Esophagus muscularis mucosa (tissue), 4 donors: ENCODE data around the gene EBF3. TPM values are rescaled to one million over a fixed set of nuclear protein-coding genes. Genes with fewer than 3 reads are reported as not detected.

Experiments used
- DNase-seq: peaks from one replicate; pipeline ENCODE4 v3.0.0-alpha.2; 2017; ENCODE audit errors: extremely low spot score
- H3K27ac ChIP-seq, 4 donors: fragments of 200-600 bp; sonication (generic); replicated peaks in 1 of 4; 1 replicate in 3 of 4; 2 replicates in 1 of 4; pipeline ENCODE4 v1.5.1; 2016 to 2019; ENCODE audit warnings: mild to moderate bottlenecking in 1 of 4
- H3K27me3 ChIP-seq, 4 donors: fragments of 200-600 bp; sonication (generic); one replicate each; pipeline versions ENCODE4 v1.5.1 to v1.6.0; 2016 to 2019
- H3K36me3 ChIP-seq, 4 donors: fragments of 200-600 bp; sonication (generic); one replicate each; pipeline ENCODE4 v1.5.1; 2016 to 2019
- H3K4me1 ChIP-seq, 4 donors: fragments of 200-600 bp; sonication (generic); one replicate each; pipeline ENCODE4 v1.5.1; 2016 to 2019
- H3K4me3 ChIP-seq, 4 donors: fragments of 200-600 bp; sonication (generic); 1 replicate in 2 of 4; 2 replicates in 2 of 4; pipeline ENCODE4 v1.5.1; 2016 to 2019; ENCODE audit warnings: mild to moderate bottlenecking in 4 of 4, moderate library complexity in 1 of 4
- H3K9me3 ChIP-seq, 4 donors: fragments of 200-600 bp; sonication (generic); 1 replicate in 3 of 4; 2 replicates in 1 of 4; pipeline ENCODE4 v1.5.1; 2016 to 2019
- EP300 ChIP-seq: sonication (generic); formaldehyde crosslinking; IDR thresholded peaks from one replicate; pipeline ENCODE4 v1.6.1; 2017; ENCODE audit warnings: antibody characterized with exemption
- POLR2A ChIP-seq: fragments of 450-650 bp; IDR thresholded peaks from one replicate; pipeline ENCODE4 v1.6.1; 2017; ENCODE audit warnings: antibody characterized with exemption, moderate library complexity, mild to moderate bottlenecking, low read depth
- POLR2AphosphoS5 ChIP-seq, 2 donors: sonication (generic); formaldehyde crosslinking; IDR thresholded peaks; one replicate each; pipeline ENCODE4 v1.6.1; 2017; ENCODE audit warnings: antibody characterized with exemption in 2 of 2
- WGBS: methylation state at CpG from one replicate; pipeline ENCODE4 v1.1.5; 2018; 5-methylcytosine and 5-hydroxymethylcytosine counted together
- intact Hi-C: fragments of 100-400 bp; cut with DNase I; formaldehyde crosslinking; loops from one replicate; pipeline ENCODE4 v1.15.1; 2023
- total RNA-seq, 4 donors: library from RNA; depleted of rRNA; stranded (reverse); fragments of >200 nt; gene quantifications; one replicate each; pipeline versions ENCODE4 v1.1.0 to v1.2.1, GENCODE V29; 2016
- TF ChIP-seq, protein P1 (sequence below), 3 experiments: fragments of 200-600 bp in 2 of 3; fragments of 450-650 bp in 1 of 3; sonication (generic) in 2 of 3; IDR thresholded peaks; one replicate each; pipeline ENCODE4 v1.5.1; 2017 to 2019; ENCODE audit warnings: antibody characterized with exemption in 3 of 3, mild to moderate bottlenecking in 2 of 3, moderate library complexity in 1 of 3

EBF3 gene
- total RNA-seq, 4 donors from 2014 or later: 2.9 to 7.3 (median 5.2) TPM

DNA sequence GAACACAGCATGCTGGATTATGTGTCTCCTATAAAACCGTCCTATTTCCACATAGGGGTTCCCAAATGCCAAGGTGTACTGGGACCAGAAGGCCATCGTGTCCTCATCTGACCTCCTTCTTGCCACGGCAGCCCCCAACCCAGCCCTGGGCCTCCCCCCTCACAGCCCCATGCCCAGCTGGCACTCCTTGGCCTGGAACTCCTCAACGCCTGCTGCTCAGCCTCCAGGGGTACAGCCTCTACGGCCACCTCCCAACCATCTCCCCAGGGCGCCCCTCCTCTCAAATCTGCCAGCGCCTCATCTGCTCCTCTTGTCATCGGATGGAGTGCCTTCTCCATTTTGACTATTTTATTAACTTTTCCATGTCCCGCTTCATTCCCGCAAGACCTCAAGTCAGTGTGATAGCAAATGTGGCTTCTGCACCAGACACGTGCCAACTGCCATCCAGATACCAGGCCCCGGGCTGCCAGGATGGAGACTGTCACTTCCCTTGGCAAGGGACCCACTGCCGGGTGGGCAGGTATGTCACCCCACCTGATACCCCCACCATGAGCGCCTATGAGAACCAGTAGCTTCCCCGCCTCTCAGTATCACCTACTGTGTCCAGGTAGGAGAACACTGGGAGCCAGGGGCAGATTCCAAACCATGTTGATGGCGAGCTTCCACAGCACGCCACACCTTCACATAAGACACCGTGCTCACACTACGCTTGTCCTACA lies 106.7 kb downstream of the EBF3 start:
- peaks cover 0 to 15% (median 3%) of the 10 kb centered on the region in 4 donors for H3K9me3 ChIP-seq
- H3K4me3 ChIP-seq: no peak overlapping the region
- no peak for TF ChIP-seq EP300
- TF ChIP-seq POLR2A: no peak
- TF ChIP-seq, protein P1, sequence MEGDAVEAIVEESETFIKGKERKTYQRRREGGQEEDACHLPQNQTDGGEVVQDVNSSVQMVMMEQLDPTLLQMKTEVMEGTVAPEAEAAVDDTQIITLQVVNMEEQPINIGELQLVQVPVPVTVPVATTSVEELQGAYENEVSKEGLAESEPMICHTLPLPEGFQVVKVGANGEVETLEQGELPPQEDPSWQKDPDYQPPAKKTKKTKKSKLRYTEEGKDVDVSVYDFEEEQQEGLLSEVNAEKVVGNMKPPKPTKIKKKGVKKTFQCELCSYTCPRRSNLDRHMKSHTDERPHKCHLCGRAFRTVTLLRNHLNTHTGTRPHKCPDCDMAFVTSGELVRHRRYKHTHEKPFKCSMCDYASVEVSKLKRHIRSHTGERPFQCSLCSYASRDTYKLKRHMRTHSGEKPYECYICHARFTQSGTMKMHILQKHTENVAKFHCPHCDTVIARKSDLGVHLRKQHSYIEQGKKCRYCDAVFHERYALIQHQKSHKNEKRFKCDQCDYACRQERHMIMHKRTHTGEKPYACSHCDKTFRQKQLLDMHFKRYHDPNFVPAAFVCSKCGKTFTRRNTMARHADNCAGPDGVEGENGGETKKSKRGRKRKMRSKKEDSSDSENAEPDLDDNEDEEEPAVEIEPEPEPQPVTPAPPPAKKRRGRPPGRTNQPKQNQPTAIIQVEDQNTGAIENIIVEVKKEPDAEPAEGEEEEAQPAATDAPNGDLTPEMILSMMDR (IDR thresholded peaks at IDR 0.05): no peak
- TF ChIP-seq POLR2AphosphoS5 (IDR thresholded peaks at IDR 0.05): no peak
- H3K36me3 ChIP-seq: peaks cover 0 to 44% (median 0%) of the 10 kb centered on the region in 4 donors
- intact Hi-C loops: no loop called here
- DNase-seq: no peak
- peaks cover 0 to 50% (median 4%) of the 10 kb centered on the region in 4 donors for H3K27me3 ChIP-seq
- H3K27ac ChIP-seq: no peak overlapping the region
- 94% methylated on average over 19 of the region's 19 CpGs for WGBS
- H3K4me1 ChIP-seq: peaks cover 0 to 7% (median 0%) of the 10 kb centered on the region in 4 donors

DNA sequence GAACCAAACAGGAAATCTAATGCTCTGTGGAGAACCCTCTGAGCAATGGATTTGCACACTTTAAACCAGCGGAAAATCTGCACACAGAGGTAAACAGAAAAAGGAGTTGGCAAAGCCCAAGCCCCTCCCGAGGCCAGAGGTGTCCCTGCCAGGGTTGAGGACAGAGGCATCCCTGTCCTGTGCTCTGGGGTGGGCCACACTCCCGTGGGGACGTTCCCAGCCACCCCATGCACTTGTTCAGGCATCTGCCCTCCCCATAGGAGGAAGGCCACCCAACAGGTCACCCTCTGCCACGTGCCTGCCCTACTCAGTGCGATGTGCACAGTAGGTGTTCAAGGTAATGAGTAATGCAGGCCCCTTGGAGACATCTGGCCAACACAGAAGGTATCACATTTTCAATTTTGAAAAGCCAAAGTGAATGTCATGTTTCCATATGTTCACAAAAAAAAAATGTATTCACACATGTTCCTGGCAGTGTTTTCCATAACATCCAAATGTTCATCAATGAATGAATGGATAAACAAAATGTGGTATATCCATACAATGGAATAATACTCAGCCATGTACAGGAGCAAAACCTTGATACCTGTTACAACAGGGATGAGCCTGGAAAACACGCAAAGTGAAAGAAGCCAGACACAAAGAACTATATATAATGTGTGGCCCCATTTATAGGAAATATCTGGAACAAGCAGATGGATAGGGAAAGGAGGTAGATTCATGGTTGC lies 108.1 kb downstream of the EBF3 start:
- Histone ChIP-seq H3K27me3 (peaks cover 0 to 58% (median 4%) of the 10 kb centered on the region in 4 donors), H3K27ac (no peak overlapping the region), H3K4me3 (no peak overlapping the region), H3K9me3 (peaks cover 0 to 15% (median 3%) of the 10 kb centered on the region in 4 donors), H3K4me1 (peaks cover 0 to 7% (median 0%) of the 10 kb centered on the region in 4 donors), H3K36me3 (peaks cover 0 to 36% (median 0%) of the 10 kb centered on the region in 4 donors)
- DNase-seq: no peak
- WGBS: 83% methylated on average over 7 of the region's 7 CpGs
- intact Hi-C loops: no loop called here
- TF ChIP-seq POLR2A (no peak), POLR2AphosphoS5 (IDR thresholded peaks at IDR 0.05) (no peak), EP300 (no peak)
- TF ChIP-seq, protein P1 (IDR thresholded peaks at IDR 0.05): no peak

DNA sequence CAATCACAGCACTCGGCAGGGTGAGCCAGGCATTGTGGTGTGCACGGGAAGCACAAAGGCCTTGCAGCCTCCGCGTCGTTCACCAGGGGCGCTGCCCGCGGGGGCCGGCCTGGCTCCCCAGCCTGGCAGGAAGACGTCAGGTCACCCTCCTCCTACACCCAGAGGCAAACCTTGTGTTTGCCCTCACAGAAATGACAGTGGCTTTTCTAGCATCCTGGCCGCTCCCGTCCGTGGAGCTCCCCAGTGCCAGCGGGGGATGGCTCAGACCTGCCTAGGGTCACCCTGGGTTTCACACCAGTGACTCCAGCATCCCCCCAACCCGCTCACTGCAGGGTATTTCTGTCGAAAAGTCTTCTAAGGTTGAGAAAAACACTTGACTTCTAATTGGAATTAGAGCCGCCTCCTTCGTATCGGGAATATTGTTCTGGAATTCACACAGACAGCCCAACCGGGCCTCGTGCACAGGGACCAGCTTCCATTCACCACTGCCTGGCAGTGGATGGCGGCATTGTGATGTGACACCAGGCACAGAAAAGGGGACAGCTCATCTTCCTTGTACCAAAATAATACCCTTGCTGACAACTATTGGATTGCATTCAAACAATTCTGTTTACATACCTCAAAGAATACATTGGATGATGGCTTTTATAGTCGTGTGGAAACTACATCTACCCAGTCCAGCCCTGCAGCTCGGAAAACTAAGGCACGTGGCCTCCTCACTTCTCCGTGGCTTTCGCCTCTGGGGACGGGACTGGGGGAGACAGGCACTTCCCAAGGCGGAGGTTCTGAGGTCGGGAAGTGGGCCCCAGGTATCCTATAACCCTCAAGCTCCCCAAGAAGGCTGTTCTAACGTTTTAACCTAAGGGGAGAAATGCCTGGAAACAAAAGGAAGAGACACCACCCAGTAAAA lies 109.0 kb downstream of the EBF3 start:
- intact Hi-C loops: no loop called here

DNA sequence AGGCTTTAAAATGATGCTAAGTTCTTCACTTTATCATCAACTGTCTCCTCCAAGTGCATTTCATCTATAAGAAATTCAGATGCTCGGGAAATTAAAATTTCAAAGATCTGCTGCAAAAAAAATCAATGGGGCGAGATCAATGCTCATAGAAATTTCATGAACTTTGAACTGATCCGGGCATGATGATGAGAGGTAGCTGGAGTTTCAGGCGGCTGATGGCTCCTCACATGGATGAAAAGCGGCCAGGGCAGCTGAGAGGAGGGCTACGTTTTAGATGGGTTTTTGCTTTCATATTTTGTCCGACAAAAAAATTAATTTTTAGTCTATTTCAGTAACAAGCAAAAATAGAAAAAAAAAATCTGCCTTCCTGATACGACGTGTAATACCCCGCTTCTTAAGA lies 109.9 kb downstream of the EBF3 start:
- intact Hi-C loops: no loop called here
- Histone ChIP-seq H3K36me3 (peaks cover 0 to 25% (median 0%) of the 10 kb centered on the region in 4 donors), H3K27ac (no peak overlapping the region), H3K4me1 (peaks cover 0 to 7% (median 0%) of the 10 kb centered on the region in 4 donors), H3K4me3 (no peak overlapping the region), H3K9me3 (peaks cover 0 to 15% (median 3%) of the 10 kb centered on the region in 4 donors), H3K27me3 (peaks cover 0 to 58% (median 4%) of the 10 kb centered on the region in 4 donors)
- WGBS: 86% methylated on average over 10 of the region's 10 CpGs
- DNase-seq: no peak
- TF ChIP-seq EP300 (no peak), POLR2AphosphoS5 (IDR thresholded peaks at IDR 0.05) (no peak), POLR2A (no peak)
- TF ChIP-seq, protein P1 (IDR thresholded peaks at IDR 0.05): no peak

More for the DNA sequence above, 109.0 kb downstream of the EBF3 start:
- 88% methylated on average over 28 of the region's 31 CpGs for WGBS
- peaks cover 0 to 15% (median 3%) of the 10 kb centered on the region in 4 donors for H3K9me3 ChIP-seq
- H3K4me1 ChIP-seq: peaks cover 0 to 7% (median 0%) of the 10 kb centered on the region in 4 donors
- no peak overlapping the region for H3K4me3 ChIP-seq
- TF ChIP-seq POLR2A (no peak), POLR2AphosphoS5 (IDR thresholded peaks at IDR 0.05) (no peak), EP300 (no peak)
- TF ChIP-seq, protein P1 (IDR thresholded peaks at IDR 0.05): no peak
- no peak for DNase-seq
- no peak overlapping the region for H3K27ac ChIP-seq
- H3K27me3 ChIP-seq: peaks cover 0 to 61% (median 4%) of the 10 kb centered on the region in 4 donors
- H3K36me3 ChIP-seq: peaks cover 0 to 27% (median 0%) of the 10 kb centered on the region in 4 donors
